NB4 (cell line): ENCODE measurements around the gene ROBO1.
"Not testable (repeated sequence)": the region's sequence is repeated elsewhere in the genome, so short reads cannot be mapped to it uniquely, and the experiment has no call there.

Experiments used
- DNase-seq: peaks from one replicate; pipeline ENCODE4 v3.0.0; 2010; ENCODE audit warnings: low read depth
- H3K4me3 ChIP-seq: one replicate; pipeline ENCODE4 v1.5.1; 2011; ENCODE audit warnings: mild to moderate bottlenecking, low read depth, low read length, moderate library complexity
- MYC ChIP-seq: IDR thresholded peaks from 2 replicates; pipeline ENCODE4 v1.6.1; 2011; ENCODE audit warnings: low read depth, low read length
- POLR2A ChIP-seq: IDR thresholded peaks from 2 replicates; pipeline ENCODE4 v1.6.1; 2011; ENCODE audit warnings: mild to moderate bottlenecking; ENCODE audit not compliant: insufficient read length; ENCODE audit errors: extremely low read depth
- TF ChIP-seq, protein P1 (sequence below): IDR thresholded peaks from 2 replicates; pipeline ENCODE4 v1.6.1; 2011; ENCODE audit warnings: low read depth, low read length
- TF ChIP-seq, protein P2 (sequence below): IDR thresholded peaks from one replicate; pipeline ENCODE4 v1.5.1; 2012; ENCODE audit warnings: low read depth, low read length

Gene ROBO1

DNA sequence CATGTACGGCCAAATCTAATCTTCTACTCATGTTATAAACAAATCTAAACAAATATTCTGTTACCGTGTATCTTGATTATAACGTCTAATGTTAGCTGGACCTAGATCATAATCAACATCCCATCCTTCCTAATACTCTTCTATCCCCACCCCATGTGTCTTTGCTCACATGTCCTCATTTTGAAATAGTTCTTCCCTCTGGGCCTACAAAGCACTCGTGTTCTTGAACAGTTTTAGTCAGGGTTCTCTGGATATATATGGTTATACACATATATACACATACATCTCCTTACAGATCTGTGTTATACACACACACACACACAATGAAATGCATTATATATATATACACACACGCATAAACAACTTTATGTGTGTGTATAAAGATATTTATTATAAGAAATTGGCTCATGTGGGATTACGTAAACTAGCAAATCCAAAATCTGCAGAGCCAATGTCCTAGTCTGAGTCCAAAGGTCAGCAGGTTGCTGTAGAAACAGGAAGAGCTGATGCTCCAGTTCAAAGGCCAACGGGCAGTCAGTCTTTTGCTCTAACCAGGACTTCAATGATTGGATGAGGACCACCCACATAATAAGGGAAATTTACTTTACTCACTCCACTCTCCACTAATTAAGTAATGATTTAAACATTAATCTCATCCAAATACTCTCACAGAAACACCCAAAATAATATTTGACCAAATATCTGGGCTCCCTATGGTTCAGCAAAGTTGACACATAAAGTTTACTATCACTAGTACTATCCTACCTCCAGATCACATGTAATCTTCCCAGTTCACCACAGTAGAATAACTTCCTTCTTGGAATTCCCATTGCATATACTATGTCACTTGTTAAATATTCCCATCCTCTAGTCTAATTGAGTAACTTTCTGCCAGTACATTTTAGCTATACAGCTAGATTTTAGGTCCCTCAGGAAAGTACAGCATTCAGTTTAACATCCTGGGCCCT, 450.0 kb downstream of the ROBO1 start:
- TF ChIP-seq MYC (no peak), POLR2A (no peak)
- TF ChIP-seq, protein P1, sequence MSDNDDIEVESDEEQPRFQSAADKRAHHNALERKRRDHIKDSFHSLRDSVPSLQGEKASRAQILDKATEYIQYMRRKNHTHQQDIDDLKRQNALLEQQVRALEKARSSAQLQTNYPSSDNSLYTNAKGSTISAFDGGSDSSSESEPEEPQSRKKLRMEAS = no peak
- no peak overlapping the region for H3K4me3 ChIP-seq
- DNase-seq = no peak

DNA sequence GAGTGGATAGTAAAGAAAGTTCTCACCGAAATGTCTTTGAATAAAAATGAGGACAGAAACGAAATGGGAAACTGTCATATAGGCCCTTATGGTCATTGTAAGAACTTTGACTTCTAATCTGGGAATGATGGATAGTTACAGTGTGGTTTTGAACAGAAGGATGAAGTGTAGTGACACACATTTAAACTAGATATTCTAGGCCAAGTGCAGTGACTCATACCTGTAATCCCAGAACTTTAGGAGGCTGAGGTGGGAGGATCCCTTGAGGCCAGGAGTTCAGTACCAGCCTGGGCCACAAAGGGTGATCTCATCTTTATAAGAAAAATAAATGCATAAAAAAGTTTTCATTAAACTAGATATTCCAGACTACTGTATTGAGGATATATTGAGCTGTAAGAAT, 452.8 kb downstream of the ROBO1 start:
- DNase-seq = no peak
- H3K4me3 ChIP-seq = no peak overlapping the region
- TF ChIP-seq POLR2A (no peak), MYC (no peak)
- TF ChIP-seq, protein P1 = no peak
- TF ChIP-seq, protein P2, sequence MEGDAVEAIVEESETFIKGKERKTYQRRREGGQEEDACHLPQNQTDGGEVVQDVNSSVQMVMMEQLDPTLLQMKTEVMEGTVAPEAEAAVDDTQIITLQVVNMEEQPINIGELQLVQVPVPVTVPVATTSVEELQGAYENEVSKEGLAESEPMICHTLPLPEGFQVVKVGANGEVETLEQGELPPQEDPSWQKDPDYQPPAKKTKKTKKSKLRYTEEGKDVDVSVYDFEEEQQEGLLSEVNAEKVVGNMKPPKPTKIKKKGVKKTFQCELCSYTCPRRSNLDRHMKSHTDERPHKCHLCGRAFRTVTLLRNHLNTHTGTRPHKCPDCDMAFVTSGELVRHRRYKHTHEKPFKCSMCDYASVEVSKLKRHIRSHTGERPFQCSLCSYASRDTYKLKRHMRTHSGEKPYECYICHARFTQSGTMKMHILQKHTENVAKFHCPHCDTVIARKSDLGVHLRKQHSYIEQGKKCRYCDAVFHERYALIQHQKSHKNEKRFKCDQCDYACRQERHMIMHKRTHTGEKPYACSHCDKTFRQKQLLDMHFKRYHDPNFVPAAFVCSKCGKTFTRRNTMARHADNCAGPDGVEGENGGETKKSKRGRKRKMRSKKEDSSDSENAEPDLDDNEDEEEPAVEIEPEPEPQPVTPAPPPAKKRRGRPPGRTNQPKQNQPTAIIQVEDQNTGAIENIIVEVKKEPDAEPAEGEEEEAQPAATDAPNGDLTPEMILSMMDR = no peak

DNA sequence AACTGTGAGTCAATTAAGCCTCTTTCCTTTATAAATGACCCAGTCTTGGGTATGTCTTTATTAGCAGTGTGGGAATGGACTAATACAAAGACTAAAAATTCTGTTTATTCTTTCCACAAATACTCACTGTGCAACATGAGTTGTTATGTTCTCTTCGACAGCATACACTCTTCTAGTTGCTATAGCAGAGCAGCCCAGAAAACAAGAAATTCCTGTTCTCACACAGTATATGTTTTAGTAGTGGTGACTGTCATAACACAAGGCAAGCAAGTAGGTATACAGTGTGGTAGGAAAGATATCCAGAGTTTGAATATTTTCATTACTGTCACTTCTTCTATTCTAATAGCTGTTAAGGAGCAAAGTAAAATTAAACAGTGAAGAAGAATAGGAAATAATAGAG, 453.3 kb downstream of the ROBO1 start:
- TF ChIP-seq MYC = no peak
- TF ChIP-seq, protein P1 = no peak
- no peak for TF ChIP-seq POLR2A
- TF ChIP-seq, protein P2 = no peak
- no peak for DNase-seq
- no peak overlapping the region for H3K4me3 ChIP-seq

DNA sequence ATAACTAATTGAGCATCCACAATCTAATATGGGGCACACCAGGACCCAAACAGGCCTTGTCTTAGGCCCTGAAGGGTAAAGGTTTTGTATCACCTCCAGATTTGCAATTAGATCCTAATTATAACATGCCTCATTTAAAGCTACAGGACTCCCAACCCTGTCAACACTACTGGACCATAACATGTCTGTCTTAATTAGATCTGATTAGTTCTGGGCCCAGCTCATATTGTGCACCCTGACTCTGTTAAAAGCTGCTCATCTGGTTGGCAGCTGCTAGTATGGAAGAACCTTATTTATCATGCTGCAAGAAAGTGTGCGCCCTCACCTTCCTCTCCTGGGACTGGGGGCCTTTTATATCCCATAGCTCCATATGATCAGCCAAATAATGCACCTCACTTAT, 457.8 kb downstream of the ROBO1 start:
- no peak for DNase-seq
- TF ChIP-seq POLR2A (no peak), MYC (no peak)
- TF ChIP-seq, protein P2 = no peak
- TF ChIP-seq, protein P1 = no peak
- no peak overlapping the region for H3K4me3 ChIP-seq

DNA sequence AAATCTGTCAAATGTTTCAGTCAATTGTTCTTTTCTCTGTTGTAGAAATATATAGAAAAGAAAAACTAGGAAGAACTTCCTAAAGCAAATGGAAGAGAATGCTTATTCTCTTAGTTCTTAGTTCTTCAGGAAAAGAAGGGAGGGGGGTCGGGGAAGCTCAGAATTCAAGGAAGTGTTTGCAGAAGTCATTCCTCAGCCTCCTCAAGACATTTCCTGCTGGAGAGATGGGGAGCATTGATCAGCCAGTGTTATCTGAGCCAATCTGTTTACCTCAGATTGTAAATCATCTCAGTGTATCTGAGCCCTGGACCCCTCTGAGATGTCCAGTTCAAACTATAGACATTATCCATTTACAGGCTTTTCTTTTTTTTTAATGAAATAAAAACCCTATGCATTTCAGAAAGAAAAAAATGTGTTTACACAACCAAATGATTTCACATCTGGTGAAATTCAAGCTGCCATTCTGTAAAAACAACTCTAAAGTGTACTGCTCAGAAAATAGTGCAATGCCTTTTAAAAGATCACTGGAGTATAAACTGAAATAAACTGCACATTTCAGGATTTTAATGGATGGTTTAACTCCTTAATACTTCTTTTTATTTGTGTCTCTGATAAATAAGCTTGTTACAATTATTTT, 460.7 kb downstream of the ROBO1 start:
- TF ChIP-seq MYC = no peak
- no peak for TF ChIP-seq POLR2A
- TF ChIP-seq, protein P2 = no peak
- TF ChIP-seq, protein P1 = no peak
- H3K4me3 ChIP-seq = no peak overlapping the region
- DNase-seq = no peak

DNA sequence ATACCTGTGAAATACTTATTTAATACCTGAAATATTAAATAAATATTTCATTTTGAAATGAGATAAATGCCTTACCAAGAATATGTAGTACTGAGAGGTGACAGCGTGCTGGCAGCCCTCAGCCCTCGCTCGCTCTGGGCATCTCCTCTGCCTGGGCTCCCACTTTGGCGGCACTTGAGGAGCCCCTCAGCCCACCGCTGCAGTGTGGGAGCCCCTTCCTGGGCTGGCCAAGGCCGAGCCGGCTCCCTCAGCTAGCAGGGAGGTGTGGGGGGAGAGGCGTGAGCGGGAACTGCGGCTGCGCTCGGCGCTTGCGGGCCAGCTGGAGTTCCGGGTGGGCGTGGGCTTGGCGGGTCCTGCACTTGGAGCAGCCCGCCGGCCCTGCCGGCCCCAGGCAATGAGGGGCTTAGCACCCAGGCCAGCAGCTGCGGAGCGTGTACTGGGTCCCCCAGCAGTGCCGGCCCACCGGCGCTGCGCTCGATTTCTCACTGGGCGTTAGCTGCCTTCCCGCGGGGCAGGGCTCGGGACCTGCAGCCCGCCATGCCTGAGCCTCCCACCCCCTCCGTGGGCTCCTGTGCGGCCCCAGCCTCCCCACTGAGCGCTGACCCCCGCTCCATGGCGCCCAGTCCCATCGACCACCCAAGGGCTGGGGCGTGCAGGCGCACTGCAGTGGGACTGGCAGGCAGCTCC, 467.7 kb downstream of the ROBO1 start:
- DNase-seq = not testable (repeated sequence)

More for the DNA sequence above, 467.7 kb downstream of the ROBO1 start:
- H3K4me3 ChIP-seq = not testable (repeated sequence)
